Calu3 (cell line): Measurements from ENCODE around the gene FOXE1. TPM values are rescaled to one million over a fixed set of nuclear protein-coding genes. Genes with fewer than 3 reads are reported as not detected.

Experiments used
- BruUV-seq: library from RNA; stranded (reverse); fragments of 400-500 nt; replicated peaks from 2 replicates; lab custom pipeline; 2021; lab: Mats Ljungman, UMichigan
- CTCF ChIA-PET: fragments of 300-600 bp; sonication (Branson Sonifier 250); formaldehyde crosslinking; loops from one replicate; lab custom pipeline; 2022; ENCODE audit warnings: antibody characterized with exemption; lab: Charles Lee
- DNase-seq: peaks from one replicate; pipeline ENCODE4 v3.0.0; 2022
- H3K27ac Mint-ChIP-seq: one replicate; pipeline ENCODE4 v1.8.0; 2022; ENCODE audit warnings: mixed read lengths; ENCODE audit not compliant: unreplicated experiment
- H3K27me3 Mint-ChIP-seq: one replicate; pipeline ENCODE4 v1.8.0; 2022; ENCODE audit warnings: mixed read lengths; ENCODE audit not compliant: unreplicated experiment
- H3K36me3 Mint-ChIP-seq: one replicate; pipeline ENCODE4 v1.8.0; 2022; ENCODE audit warnings: mild to moderate bottlenecking, moderate library complexity, mixed read lengths; ENCODE audit not compliant: insufficient read depth, unreplicated experiment
- H3K4me1 Mint-ChIP-seq: one replicate; pipeline ENCODE4 v1.8.0; 2022; ENCODE audit warnings: mild to moderate bottlenecking, low read depth, mixed read lengths; ENCODE audit not compliant: unreplicated experiment
- H3K4me3 Mint-ChIP-seq: one replicate; pipeline ENCODE4 v1.8.0; 2022; ENCODE audit warnings: mild to moderate bottlenecking, low read depth, moderate library complexity, mixed read lengths; ENCODE audit not compliant: unreplicated experiment
- H3K9me3 Mint-ChIP-seq: one replicate; pipeline ENCODE4 v1.8.0; 2022; ENCODE audit warnings: low read depth, mixed read lengths; ENCODE audit not compliant: unreplicated experiment
- CTCF ChIP-seq: fragments of 200-600 bp; IDR thresholded peaks from one replicate; pipeline ENCODE4 v1.8.0; 2022; ENCODE audit warnings: antibody characterized with exemption; ENCODE audit not compliant: unreplicated experiment
- intact Hi-C: fragments of 100-400 bp; cut with micrococcal nuclease; formaldehyde crosslinking; loops from one replicate; pipeline ENCODE4 v1.10.0; 2022; ENCODE audit not compliant: unreplicated experiment
- total RNA-seq: library from RNA; stranded (reverse); gene quantifications from 2 replicates; pipeline ENCODE4 v1.2.3, GENCODE V29; 2022

The FOXE1 gene
- total RNA-seq, 1 experiment from 2014 or later, result 9.1 TPM

- peaks cover 25% of the 10 kb centered on the region for H3K36me3 Mint-ChIP-seq
- no peak for TF ChIP-seq CTCF
- H3K9me3 Mint-ChIP-seq, result no peaks in the 10 kb centered on the region
- H3K27ac Mint-ChIP-seq, result no peak overlapping the region
- CTCF ChIA-PET, result interaction anchor here (1.2 kb wide), 1 partner anchor 66 kb away, joined by 4 read pairs; no protein-coding TSS in a partner anchor
- intact Hi-C loops, result loop anchor here (5.0 kb wide), 1 partner anchor 143 kb away; no protein-coding TSS in a partner anchor
- BruUV-seq, result no TSS peak
- DNase-seq, result no peak
- no peaks in the 10 kb centered on the region for H3K4me1 Mint-ChIP-seq
- peak overlapping the region; percentile 96 for H3K4me3 Mint-ChIP-seq
- H3K27me3 Mint-ChIP-seq, result no peaks in the 10 kb centered on the region
Measured at GRCh38 chr9:97854696-97855485, 1.9 kb downstream of the FOXE1 start.

GRCh38 chr9:97855486-97855875 is 2.5 kb downstream of the FOXE1 start:
- H3K27ac Mint-ChIP-seq, result no peak overlapping the region
- no peaks in the 10 kb centered on the region for H3K27me3 Mint-ChIP-seq
- BruUV-seq, result no TSS peak
- TF ChIP-seq CTCF, result no peak
- intact Hi-C loops, result no loop called here
- no peaks in the 10 kb centered on the region for H3K4me1 Mint-ChIP-seq
- no peaks in the 10 kb centered on the region for H3K9me3 Mint-ChIP-seq
- CTCF ChIA-PET, result no interaction called here
- H3K4me3 Mint-ChIP-seq, result no peak overlapping the region
- no peak for DNase-seq
- H3K36me3 Mint-ChIP-seq, result peaks cover 25% of the 10 kb centered on the region

GRCh38 chr9:97855899-97856298 is 2.9 kb downstream of the FOXE1 start:
- H3K27me3 Mint-ChIP-seq, result peaks cover 4% of the 10 kb centered on the region
- H3K4me1 Mint-ChIP-seq, result no peaks in the 10 kb centered on the region
- intact Hi-C loops, result no loop called here
- H3K36me3 Mint-ChIP-seq, result peaks cover 25% of the 10 kb centered on the region
- CTCF ChIA-PET, result no interaction called here
- H3K27ac Mint-ChIP-seq, result no peak overlapping the region
- H3K4me3 Mint-ChIP-seq, result no peak overlapping the region
- no peak for TF ChIP-seq CTCF
- BruUV-seq, result TSS peak; percentile 34
- no peaks in the 10 kb centered on the region for H3K9me3 Mint-ChIP-seq
- no peak for DNase-seq

- no TSS peak for BruUV-seq
- DNase-seq, result no peak
- CTCF ChIA-PET, result no interaction called here
- Mint-ChIP-seq H3K27ac (no peak overlapping the region), H3K4me1 (no peaks in the 10 kb centered on the region), H3K36me3 (peaks cover 23% of the 10 kb centered on the region), H3K4me3 (no peak overlapping the region), H3K27me3 (peaks cover 12% of the 10 kb centered on the region), H3K9me3 (no peaks in the 10 kb centered on the region)
- no peak for TF ChIP-seq CTCF
- intact Hi-C loops, result no loop called here
Measured at GRCh38 chr9:97856857-97857605, 4.0 kb downstream of the FOXE1 start.
